ENCODE measurements around the gene HOXB13.

HOXB13 gene

DNA sequence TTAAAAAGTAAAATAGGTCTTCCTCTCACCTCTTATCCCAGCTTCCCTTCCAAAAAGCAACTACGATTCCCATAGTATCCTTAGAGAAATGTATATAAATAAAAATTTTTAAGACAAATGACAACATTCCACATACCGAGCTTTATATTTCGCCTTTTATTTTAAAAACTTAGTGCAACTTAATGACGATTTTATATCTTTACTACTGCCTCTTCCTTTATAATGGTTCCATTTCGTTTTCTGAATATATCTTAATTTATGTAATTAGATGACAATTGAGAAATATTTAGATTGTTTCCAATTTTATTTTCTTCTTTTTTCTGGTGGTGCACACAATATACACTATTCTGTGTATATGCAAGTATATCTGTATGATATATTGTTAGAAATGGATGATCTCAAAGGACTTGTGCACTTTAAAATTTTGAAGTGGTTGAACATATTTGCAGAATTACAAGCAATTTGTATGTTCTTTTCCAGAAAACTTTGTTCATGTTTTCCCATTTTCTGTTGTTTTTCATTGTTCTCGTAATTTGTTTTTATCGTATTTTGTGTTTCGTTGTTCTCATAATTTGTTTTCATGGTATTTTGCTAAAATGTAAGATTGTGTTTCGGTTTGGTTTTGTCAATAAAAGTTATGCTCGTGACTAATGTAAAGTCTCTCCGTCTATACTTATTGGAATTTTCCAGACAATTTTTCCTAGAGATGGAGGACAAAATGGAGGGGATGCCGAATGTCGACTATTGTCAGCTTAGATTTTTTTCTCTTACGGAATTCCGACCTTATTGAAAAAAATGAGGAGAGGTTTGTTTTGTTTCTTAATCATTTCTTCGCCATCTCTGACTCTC, 20.4 kb upstream of the HOXB13 start:
- no peak for DNase-seq

DNA sequence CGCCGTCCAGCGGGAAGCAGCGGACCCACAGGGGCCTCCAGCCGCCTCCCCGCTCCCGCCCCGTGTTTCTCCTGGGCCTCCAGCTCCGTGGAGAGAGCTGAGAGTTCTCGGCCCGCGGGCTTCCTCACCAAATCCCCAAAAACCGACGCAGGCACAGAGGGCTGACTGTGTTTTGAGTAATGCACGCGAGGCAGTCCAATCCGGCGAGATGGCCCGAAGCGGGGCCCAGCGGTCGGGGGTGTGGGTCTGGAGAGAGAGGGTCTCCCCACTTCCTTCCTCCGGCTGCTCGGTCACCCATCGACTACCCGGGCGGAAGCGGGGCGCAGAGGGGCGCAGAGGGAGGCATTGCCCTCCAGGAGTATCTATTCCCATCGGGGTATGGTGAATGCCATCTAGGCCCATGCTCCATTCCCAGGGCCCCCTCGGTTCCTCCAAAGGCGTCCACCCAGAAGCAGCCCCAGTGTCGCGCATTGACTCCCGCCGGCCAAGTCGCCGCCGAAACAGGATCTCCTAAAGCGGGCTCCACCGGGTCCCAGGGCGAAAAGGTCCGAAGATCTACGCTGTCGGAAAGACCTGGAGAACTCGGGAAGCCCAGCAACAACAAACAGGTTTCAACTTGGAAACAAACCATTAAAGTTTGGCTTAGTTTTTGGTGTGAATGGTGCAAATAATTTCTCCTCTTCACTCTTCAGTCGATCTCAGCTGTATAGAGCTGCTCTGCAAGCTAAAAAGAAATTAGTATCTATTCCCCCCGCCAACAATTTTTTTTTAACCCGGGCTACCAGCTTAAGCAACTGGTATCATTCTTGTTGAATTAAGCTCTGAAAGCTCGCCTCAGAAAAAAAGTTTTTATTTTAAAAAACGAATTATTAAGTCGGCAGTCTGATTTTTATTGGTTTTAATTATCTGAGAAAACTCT, 19.2 kb upstream of the HOXB13 start:
- no peak for DNase-seq

- DNase-seq = no peak
Observed at GRCh38 chr17:48746916-48747444, 18.4 kb upstream of the HOXB13 start.

GRCh38 chr17:48745381-48746275, 17.1 kb upstream of the HOXB13 start:
- no peak for DNase-seq

DNA sequence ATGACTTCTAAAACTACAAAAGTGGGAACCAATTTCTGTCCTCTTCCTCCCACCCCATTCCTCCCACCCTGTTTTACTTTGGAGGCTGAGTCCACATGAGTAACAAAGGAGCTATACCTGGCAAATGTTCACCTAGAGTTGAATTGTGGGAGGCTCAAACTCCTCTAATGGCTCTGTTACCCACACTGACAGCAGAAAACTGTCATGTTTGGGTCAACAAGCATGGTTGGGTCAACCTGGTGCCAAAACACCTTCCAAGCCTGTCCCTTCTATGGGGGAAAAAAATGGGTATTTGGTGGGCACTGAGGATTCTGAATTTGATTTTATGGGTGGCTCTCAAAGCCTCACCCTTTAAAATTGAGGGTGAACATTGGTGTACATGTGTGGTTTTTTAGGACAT, 12.0 kb upstream of the HOXB13 start:
- DNase-seq = no peak

DNA sequence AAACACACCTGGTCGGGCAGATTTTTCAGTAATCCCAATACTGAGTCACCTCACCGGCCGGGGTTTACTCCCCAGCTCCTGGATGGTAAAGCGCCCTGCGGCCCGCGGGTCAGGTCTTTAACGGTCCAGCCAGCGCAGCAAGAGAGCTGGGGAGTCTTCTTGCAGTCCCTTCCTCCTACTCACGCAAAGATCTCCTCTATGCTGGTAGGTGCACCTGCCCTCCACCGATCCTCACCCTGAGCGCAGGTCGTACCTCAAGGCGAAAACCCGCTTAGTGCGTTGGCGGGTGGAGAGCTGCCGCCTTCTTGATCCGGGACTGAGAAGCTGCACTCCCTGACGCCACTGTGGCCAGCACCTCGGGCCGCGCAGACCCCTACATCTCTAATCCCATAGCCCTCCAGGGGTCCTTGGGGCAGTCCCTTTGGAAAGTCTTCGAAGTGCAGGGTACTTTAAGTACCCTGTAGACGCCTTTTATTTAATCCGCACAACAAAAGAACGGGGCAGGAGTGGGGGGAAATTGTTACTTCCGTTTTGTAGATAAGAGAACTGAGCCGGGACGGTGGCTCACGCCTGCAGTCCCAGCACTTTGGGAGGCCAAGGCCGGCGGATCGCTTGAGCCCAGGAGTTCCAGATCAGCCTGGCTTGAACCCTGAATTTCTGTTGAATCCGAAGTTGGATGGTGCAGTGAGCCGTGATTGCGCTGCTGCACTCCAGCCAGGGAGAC, 10.4 kb upstream of the HOXB13 start:
- no peak for DNase-seq

DNA sequence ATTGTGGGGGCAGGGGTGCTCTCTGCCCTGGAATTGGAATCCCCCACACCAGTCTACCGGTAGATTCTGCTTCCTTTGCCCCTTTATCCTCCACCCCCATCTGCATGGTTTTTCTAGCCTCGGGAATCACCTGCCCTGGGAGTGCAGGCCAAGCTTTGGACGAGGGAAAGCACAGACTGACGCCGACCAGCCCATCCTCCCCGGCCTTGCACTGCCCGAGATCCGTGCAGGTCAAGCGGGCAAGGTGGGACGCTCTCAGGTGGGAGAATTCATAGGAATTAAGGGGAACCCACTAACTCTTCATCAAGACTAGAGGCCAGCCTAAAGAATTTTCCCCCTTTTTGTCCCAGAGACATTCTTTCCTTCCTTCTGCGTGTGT, 9.9 kb upstream of the HOXB13 start:
- no peak for DNase-seq

DNA sequence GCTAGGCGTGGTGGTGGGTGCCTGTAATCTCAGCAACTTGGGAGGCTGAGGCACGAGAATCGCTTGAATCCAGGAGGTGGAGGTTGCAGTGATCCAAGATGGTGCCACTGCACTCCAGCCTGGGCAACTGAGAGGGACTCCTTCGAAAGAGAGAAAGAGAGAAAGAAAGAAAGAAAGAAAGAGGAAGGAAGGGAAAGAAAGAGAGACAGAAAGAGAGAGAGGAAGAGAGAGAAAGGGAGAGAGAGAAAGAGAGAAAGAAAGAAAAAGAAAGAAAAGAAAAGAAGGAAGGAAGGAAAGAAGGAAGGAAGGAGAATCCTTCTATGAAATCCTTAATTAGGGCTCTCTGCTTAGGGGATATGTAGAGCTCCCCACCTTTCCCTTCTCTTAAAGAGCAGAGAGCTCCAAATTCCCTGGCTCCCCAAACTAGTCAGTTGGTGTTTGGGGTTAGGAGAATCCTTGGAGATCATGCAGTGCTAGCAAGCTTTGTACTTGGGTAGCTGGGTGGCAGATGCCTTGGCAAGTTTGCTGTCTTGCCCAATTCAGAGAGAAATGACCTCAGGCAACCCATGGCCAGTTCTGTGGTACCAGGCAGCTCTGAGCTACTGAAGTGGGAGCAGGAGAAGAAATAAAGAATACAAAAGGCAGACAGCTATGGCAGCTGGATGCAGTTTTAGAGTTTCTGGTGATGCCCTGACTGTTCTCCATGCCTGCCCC, 8.9 kb upstream of the HOXB13 start:
- DNase-seq = no peak

DNA sequence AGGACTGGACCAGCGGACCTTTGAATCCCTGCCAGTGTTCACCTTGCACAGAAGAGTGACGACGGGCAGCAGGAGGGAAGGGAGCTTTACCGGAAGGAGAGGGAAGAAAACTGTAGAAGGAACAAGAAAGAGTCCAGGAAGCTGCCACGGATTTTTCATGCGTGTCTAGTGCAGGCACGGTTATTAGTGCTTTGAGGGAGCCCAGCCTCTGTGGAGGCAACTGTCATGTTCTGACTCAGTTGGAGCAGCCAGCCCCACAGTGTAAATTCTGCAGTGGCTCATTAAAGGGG, 6.5 kb upstream of the HOXB13 start:
- DNase-seq = no peak

GRCh38 chr17:48734333-48735061, 5.9 kb upstream of the HOXB13 start:
- no peak for DNase-seq

DNA sequence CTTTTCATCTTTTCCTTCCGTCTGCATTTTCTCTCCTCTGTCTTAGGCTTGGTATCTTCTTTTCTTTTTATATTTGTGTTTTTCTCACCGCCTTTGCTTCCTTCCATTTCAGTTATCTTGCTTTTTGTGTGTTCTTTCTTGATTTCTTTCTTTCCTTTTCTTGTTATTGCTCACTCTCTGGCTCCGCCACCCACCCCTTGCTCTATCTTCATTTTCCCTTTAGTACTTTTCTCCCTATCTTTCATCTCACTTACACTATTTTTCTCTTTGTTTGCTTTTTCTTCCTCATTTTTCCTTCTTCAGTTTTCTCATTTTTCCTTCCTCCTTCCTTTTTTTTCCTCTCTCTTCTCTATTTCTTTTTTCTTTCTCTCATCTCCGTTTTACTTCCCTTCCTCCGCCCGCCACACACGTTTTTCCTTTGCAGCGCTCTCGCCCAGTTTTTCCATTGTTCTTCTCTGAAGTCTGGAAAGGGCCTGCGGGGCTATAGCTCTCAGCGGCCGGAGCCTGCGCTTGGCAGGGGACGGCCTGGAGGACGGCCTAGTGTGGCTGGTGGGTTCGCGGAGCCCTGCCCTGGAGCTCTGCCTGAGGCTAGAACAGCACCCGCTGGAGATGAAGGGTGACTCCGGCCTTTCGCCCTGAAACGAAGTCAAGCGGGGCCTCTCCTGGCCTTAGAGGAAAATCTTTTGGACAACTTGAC, 5.2 kb upstream of the HOXB13 start:
- DNase-seq = no peak

- DNase-seq = no peak
Observed at GRCh38 chr17:48732688-48733629, 4.4 kb upstream of the HOXB13 start.

DNA sequence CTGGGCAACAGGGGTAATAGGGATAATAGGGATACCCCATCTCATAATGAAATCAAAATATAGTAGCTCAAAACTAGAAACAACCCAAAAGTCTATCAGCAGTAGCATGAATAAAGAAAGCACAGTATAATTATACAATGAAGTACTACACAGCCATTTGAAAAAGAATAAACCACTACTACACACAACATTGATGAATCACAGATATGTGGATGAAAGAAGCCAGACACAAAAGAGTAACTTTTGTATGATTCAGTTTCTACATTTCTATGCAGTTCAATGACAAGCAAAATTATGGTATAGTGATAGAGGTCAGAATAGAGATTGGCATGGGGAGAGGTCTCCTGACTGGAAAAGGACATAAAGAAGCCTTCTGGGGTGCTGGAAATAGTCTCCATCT, 2.8 kb upstream of the HOXB13 start:
- DNase-seq = no peak

DNA sequence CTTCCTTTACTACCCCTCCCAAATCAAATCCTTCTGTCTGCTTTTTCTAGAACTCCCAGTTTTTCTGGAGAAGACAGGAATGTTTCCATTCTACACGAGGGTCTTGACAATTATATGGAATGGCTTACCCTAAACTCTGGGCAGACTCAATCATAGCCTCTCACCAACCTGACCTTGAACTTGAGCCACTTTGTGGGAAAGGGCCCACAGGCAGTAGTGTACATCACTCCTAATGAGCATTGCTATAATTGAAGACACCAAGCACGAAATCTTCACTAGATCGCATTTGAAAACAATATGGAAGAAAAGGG, 1.6 kb upstream of the HOXB13 start:
- no peak for DNase-seq

GRCh38 chr17:48729335-48730239, 1.0 kb upstream of the HOXB13 start:
- no peak for DNase-seq

- no peak for DNase-seq
Observed at GRCh38 chr17:48727415-48728175, 955 bp downstream of the HOXB13 start.

- no peak for DNase-seq
Observed at GRCh38 chr17:48726916-48727286, 1.6 kb downstream of the HOXB13 start.

Measured in NCI-H187 (cell line).